ENCODE data around the gene HEY2. TPM values are rescaled to one million over a fixed set of nuclear protein-coding genes. Genes with fewer than 3 reads are reported as not detected.

Gene HEY2
- total RNA-seq, 1 donor from 2014 or later = 0.98 TPM

GRCh38 chr6:125727216-125727615 is 22.2 kb upstream of the HEY2 start:
- DNase-seq (ENCODE audit: extremely low spot score in 2 of 2) = no peak
- H3K4me1 ChIP-seq = no peaks in the 10 kb centered on the region
- intact Hi-C loops (cut with DNase I) = no loop called here
- H3K27ac ChIP-seq = no peak overlapping the region
- no peak overlapping the region for H3K4me3 ChIP-seq
- H3K36me3 ChIP-seq = no peaks in the 10 kb centered on the region
- no peaks in the 10 kb centered on the region for H3K27me3 ChIP-seq
- TF ChIP-seq POLR2AphosphoS5 (IDR thresholded peaks at IDR 0.05; ENCODE audit: insufficient read depth in 1 of 2, low read depth in 1 of 2) (no peak), CTCF (IDR thresholded peaks at IDR 0.05) (no peak), POLR2A (IDR thresholded peaks at IDR 0.05) (no peak)
- H3K9me3 ChIP-seq = no peaks in the 10 kb centered on the region

GRCh38 chr6:125728739-125729138 is 20.7 kb upstream of the HEY2 start:
- no peak overlapping the region for H3K4me3 ChIP-seq
- no peak for TF ChIP-seq CTCF (IDR thresholded peaks at IDR 0.05)
- TF ChIP-seq POLR2AphosphoS5 (IDR thresholded peaks at IDR 0.05; ENCODE audit: insufficient read depth in 1 of 2, low read depth in 1 of 2) = no peak
- TF ChIP-seq POLR2A (IDR thresholded peaks at IDR 0.05) = no peak

GRCh38 chr6:125729983-125730382 is 19.4 kb upstream of the HEY2 start:
- H3K9me3 ChIP-seq = no peaks in the 10 kb centered on the region
- no peaks in the 10 kb centered on the region for H3K36me3 ChIP-seq
- H3K27ac ChIP-seq = no peak overlapping the region
- TF ChIP-seq POLR2AphosphoS5 (IDR thresholded peaks at IDR 0.05; ENCODE audit: insufficient read depth in 1 of 2, low read depth in 1 of 2) (no peak), CTCF (IDR thresholded peaks at IDR 0.05) (no peak), POLR2A (IDR thresholded peaks at IDR 0.05) (no peak)
- no peaks in the 10 kb centered on the region for H3K4me1 ChIP-seq
- H3K4me3 ChIP-seq = no peak overlapping the region
- H3K27me3 ChIP-seq = no peaks in the 10 kb centered on the region
- DNase-seq (ENCODE audit: extremely low spot score in 2 of 2) = no peak
- intact Hi-C loops (cut with DNase I) = no loop called here

More at GRCh38 chr6:125728739-125729138, 20.7 kb upstream of the HEY2 start:
- H3K27me3 ChIP-seq = no peaks in the 10 kb centered on the region
- no peaks in the 10 kb centered on the region for H3K4me1 ChIP-seq
- H3K9me3 ChIP-seq = no peaks in the 10 kb centered on the region
- no peak overlapping the region for H3K27ac ChIP-seq
- DNase-seq (ENCODE audit: extremely low spot score in 2 of 2) = no peak
- intact Hi-C loops (cut with DNase I) = no loop called here
- H3K36me3 ChIP-seq = no peaks in the 10 kb centered on the region

GRCh38 chr6:125732398-125732797 is 17.0 kb upstream of the HEY2 start:
- Histone ChIP-seq H3K4me1 (no peaks in the 10 kb centered on the region), H3K27ac (no peak overlapping the region), H3K27me3 (no peaks in the 10 kb centered on the region), H3K36me3 (no peaks in the 10 kb centered on the region), H3K9me3 (no peaks in the 10 kb centered on the region), H3K4me3 (no peak overlapping the region)
- DNase-seq (ENCODE audit: extremely low spot score in 2 of 2) = no peak
- intact Hi-C loops (cut with DNase I) = no loop called here
- TF ChIP-seq POLR2A (IDR thresholded peaks at IDR 0.05) (no peak), CTCF (IDR thresholded peaks at IDR 0.05) (no peak), POLR2AphosphoS5 (IDR thresholded peaks at IDR 0.05; ENCODE audit: insufficient read depth in 1 of 2, low read depth in 1 of 2) (no peak)

- no peaks in the 10 kb centered on the region for H3K36me3 ChIP-seq
- DNase-seq (ENCODE audit: extremely low spot score in 2 of 2) = no peak
- intact Hi-C loops (cut with DNase I) = no loop called here
- H3K27me3 ChIP-seq = no peaks in the 10 kb centered on the region
- no peak overlapping the region for H3K4me3 ChIP-seq
- no peaks in the 10 kb centered on the region for H3K4me1 ChIP-seq
- TF ChIP-seq POLR2A (IDR thresholded peaks at IDR 0.05) (no peak), CTCF (IDR thresholded peaks at IDR 0.05) (no peak), POLR2AphosphoS5 (IDR thresholded peaks at IDR 0.05; ENCODE audit: insufficient read depth in 1 of 2, low read depth in 1 of 2) (no peak)
- no peak overlapping the region for H3K27ac ChIP-seq
- no peaks in the 10 kb centered on the region for H3K9me3 ChIP-seq
Observed at GRCh38 chr6:125733516-125734300, 15.7 kb upstream of the HEY2 start.
